K562 (cell line): ENCODE measurements around the gene PHB1. TPM values are rescaled to one million over a fixed set of nuclear protein-coding genes. Genes with fewer than 3 reads are reported as not detected.

ENCODE experiments used
- ATF7 ChIP-seq: fragments of 450-650 bp; IDR thresholded peaks from 2 replicates; pipeline ENCODE4 v1.7.1; 2014; ENCODE audit warnings: mild to moderate bottlenecking, moderate library complexity
- CHD2 ChIP-seq: IDR thresholded peaks from 2 replicates; pipeline ENCODE4 v1.6.1; 2011; ENCODE audit warnings: low read depth, low read length
- CHD4 ChIP-seq: fragments of 200-600 bp; sonication (generic); IDR thresholded peaks from 3 replicates; pipeline ENCODE4 v1.6.1; 2012; ENCODE audit warnings: low read depth, mild to moderate bottlenecking, mixed read lengths, low read length, inconsistent platforms; ENCODE audit not compliant: insufficient read depth, insufficient replicate concordance, poor library complexity, severe bottlenecking
- CREB1 ChIP-seq, 2 experiments: sonication (generic) in 1 of 2; formaldehyde crosslinking in 1 of 2; IDR thresholded peaks; 2 replicates each; pipeline versions ENCODE4 v1.6.1 to v1.8.0; 2012 to 2022; ENCODE audit warnings: inconsistent platforms in 1 of 2, mild to moderate bottlenecking in 1 of 2, missing genetic modification reagents in 1 of 2, moderate library complexity in 1 of 2
- CTBP1 ChIP-seq: fragments of 450-650 bp; IDR thresholded peaks from 2 replicates; pipeline ENCODE4 v1.6.1; 2016; ENCODE audit warnings: borderline replicate concordance
- DPF2 ChIP-seq: fragments of 450-650 bp; IDR thresholded peaks from 2 replicates; pipeline ENCODE4 v1.6.1; 2016
- ELF4 ChIP-seq: fragments of 450-650 bp; formaldehyde crosslinking; IDR thresholded peaks from 2 replicates; pipeline ENCODE4 v1.4.0; 2022; ENCODE audit warnings: missing genetic modification characterization
- EZH2 ChIP-seq: IDR thresholded peaks from 2 replicates; pipeline ENCODE4 v1.6.1; 2012; ENCODE audit warnings: low read depth, mild to moderate bottlenecking, inconsistent platforms, low read length, borderline replicate concordance
- GABPB1 ChIP-seq: sonication (generic); formaldehyde crosslinking; IDR thresholded peaks from 2 replicates; pipeline ENCODE4 v1.8.0; 2022; ENCODE audit warnings: mild to moderate bottlenecking, missing genetic modification reagents
- GATAD2B ChIP-seq: fragments of 450-650 bp; IDR thresholded peaks from 2 replicates; pipeline ENCODE4 v1.6.1; 2017; ENCODE audit warnings: mild to moderate bottlenecking, borderline replicate concordance
- HDAC2 ChIP-seq: fragments of 450-650 bp; IDR thresholded peaks from 2 replicates; pipeline ENCODE4 v1.6.1; 2016; ENCODE audit warnings: mild to moderate bottlenecking
- JUNB ChIP-seq: fragments of 450-650 bp; formaldehyde crosslinking; conservative IDR thresholded peaks from 2 replicates; pipeline ENCODE4 v1.4.0; 2020; ENCODE audit warnings: mild to moderate bottlenecking
- MTA1 ChIP-seq: fragments of 450-650 bp; IDR thresholded peaks from 2 replicates; pipeline ENCODE4 v1.6.1; 2017; ENCODE audit warnings: borderline replicate concordance
- MTF1 ChIP-seq: fragments of 250-450 bp; sonication (Bioruptor Pico); IDR thresholded peaks from 2 replicates; pipeline ENCODE4 v1.9.0; 2021; ENCODE audit warnings: moderate library complexity, mild to moderate bottlenecking, inconsistent platforms, borderline replicate concordance
- NCOA1 ChIP-seq: fragments of 450-650 bp; IDR thresholded peaks from 2 replicates; pipeline ENCODE4 v1.6.1; 2016; ENCODE audit warnings: low read depth
- NR2C1 ChIP-seq, 2 experiments: fragments of 450-650 bp; IDR thresholded peaks; 2 replicates each; pipeline ENCODE4 v1.6.1; 2017; ENCODE audit warnings: mild to moderate bottlenecking in 2 of 2, antibody characterized with exemption in 1 of 2, inconsistent platforms in 1 of 2, missing compliant biosample characterization in 1 of 2, missing genetic modification characterization in 1 of 2
- POLR2B ChIP-seq: fragments of 450-650 bp; IDR thresholded peaks from 2 replicates; pipeline ENCODE4 v1.6.1; 2018; ENCODE audit warnings: low read depth; ENCODE audit not compliant: partially characterized antibody
- POLR2G ChIP-seq: fragments of 200-400 bp; formaldehyde crosslinking; IDR thresholded peaks from 2 replicates; pipeline ENCODE4 v1.6.1; 2017; ENCODE audit warnings: low read depth, mild to moderate bottlenecking, antibody characterized with exemption, low read length, moderate library complexity
- RBFOX2 ChIP-seq: fragments of 200-400 bp; formaldehyde crosslinking; IDR thresholded peaks from 2 replicates; pipeline ENCODE4 v1.6.1; 2017; ENCODE audit warnings: low read depth, mild to moderate bottlenecking, low read length, moderate library complexity
- RBM25 ChIP-seq: fragments of 200-400 bp; formaldehyde crosslinking; IDR thresholded peaks from 2 replicates; pipeline ENCODE4 v1.6.1; 2018; ENCODE audit warnings: low read length, low read depth, moderate library complexity; ENCODE audit not compliant: severe bottlenecking
- TCF3 ChIP-seq: sonication (generic); formaldehyde crosslinking; IDR thresholded peaks from 2 replicates; pipeline ENCODE4 v1.4.0; 2020; ENCODE audit warnings: mild to moderate bottlenecking, missing genetic modification reagents
- ZC3H4 ChIP-seq: sonication (generic); formaldehyde crosslinking; IDR thresholded peaks from 2 replicates; pipeline ENCODE4 v1.9.0; 2021; ENCODE audit warnings: missing genetic modification reagents, borderline replicate concordance
- ZFX ChIP-seq: sonication (generic); formaldehyde crosslinking; IDR thresholded peaks from 2 replicates; pipeline ENCODE4 v1.8.0; 2022; ENCODE audit warnings: mild to moderate bottlenecking, missing genetic modification reagents, moderate library complexity
- ZNF766 ChIP-seq: fragments of 200-800 bp; sonication (Bioruptor generic); conservative IDR thresholded peaks from 2 replicates; pipeline ENCODE4 v1.6.1; 2016; ENCODE audit warnings: missing genetic modification characterization, missing compliant biosample characterization
- polyA plus RNA-seq, 8 experiments: library from polyadenylated mRNA; depleted of rRNA in 4 of 8; stranded (reverse) in 5 of 8; unstranded in 3 of 8; fragments of >200 nt; fragmentation: Nextera tagmentation in 2 of 8; fragmentation: Illumina TruSeq in 1 of 8; extraction: Ambion mirVana in 2 of 8; extraction: Trizol in 1 of 8; gene quantifications; 2 replicates each; pipeline versions ENCODE4 v1.2.1 to v1.2.3, GENCODE V29; 2011 to 2014; ENCODE audit warnings: inconsistent platforms in 1 of 8, missing spikeins in 1 of 8
- total RNA-seq, 7 experiments: library from RNA; depleted of rRNA in 6 of 7; stranded (reverse); fragments of >200 nt in 6 of 7; fragmentation: Illumina TruSeq in 2 of 7; extraction: Trizol in 2 of 7; gene quantifications; 2 replicates each; pipeline versions ENCODE4 v1.2.1 to v1.2.3, GENCODE V29; 2011 to 2021; ENCODE audit warnings: low replicate concordance in 1 of 7
- TF ChIP-seq, protein P1 (sequence below), 2 experiments: fragments of 200-800 bp in 1 of 2; sonication (Bioruptor generic) in 1 of 2; sonication (generic) in 1 of 2; formaldehyde crosslinking in 1 of 2; IDR thresholded peaks in 1 of 2; conservative IDR thresholded peaks in 1 of 2; 2 replicates each; pipeline versions ENCODE4 v1.5.0 to v1.6.1; 2016 to 2020; ENCODE audit warnings: missing compliant biosample characterization in 1 of 2, missing genetic modification characterization in 1 of 2, missing genetic modification reagents in 1 of 2
- TF ChIP-seq, protein P2 (sequence below): fragments of 250-450 bp; sonication (Bioruptor Pico); IDR thresholded peaks from 2 replicates; pipeline ENCODE4 v1.5.0; 2020; ENCODE audit warnings: mild to moderate bottlenecking

The PHB1 gene
- total and polyA plus RNA-seq, 9 of the 15 experiments (the other 6 are each of a cell fraction or from before 2014, with no cell fraction given), result 191 to 818 (median 349) TPM

DNA sequence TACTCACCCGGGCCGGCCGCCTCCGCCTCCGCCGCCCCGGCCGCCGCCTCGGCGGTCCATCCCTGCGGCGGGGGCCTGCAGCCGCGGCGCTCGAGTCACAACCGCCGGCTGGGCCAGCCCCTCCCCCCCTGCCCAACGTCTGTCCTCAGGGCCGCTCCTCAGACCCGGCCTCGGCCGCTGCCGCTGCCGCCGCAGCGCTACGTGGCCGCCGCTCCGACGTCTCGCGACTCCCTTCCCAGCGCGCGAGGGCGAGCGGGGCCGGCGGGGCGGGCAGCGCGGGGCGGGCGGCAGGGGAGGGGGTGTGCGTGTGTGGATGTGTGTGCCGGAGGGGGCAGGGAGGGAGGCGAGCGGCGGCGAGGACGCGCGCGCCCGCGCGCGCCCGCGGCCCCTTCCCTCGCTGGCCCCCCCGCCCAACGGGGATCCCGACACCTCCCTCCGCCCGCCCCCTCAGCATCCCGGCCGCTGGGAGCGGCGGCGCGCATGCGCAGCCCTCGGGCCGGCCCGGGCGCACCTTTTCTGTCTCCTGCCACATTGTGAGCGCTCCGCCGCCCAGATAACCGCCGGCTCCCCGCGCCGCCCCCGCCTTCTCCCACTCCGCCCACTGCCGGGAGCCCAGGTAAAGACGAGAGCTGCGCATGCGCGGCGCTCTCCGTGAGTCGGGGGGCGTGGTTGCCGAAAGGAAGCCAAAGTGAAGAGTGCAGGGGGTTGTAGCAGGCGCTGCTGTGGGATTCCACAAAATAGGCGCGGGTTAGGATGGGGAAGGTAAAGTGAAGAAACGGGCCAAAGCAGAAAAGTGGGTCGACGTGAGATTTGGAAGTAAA lies 52.6 kb downstream of the PHB1 start, which contains the start of gene ZNF652 (continued):
- TF ChIP-seq ELF4 (CRISPR knock-in tag), result 0 out of 2 replicates have a peak, but pooled peaks have one; percentile 61
- TF ChIP-seq MTA1, result peak; percentile 61; the same call in 1 of the 2 replicates
- peak; percentile 75 for TF ChIP-seq POLR2B
- TF ChIP-seq NR2C1 (IDR thresholded peaks at IDR 0.05), result no peak
- no peak for TF ChIP-seq NR2C1 (tag; IDR thresholded peaks at IDR 0.05)
- no peak for TF ChIP-seq EZH2
- no peak for TF ChIP-seq MTF1 (CRISPR knock-in tag)
- no peak for TF ChIP-seq JUNB
- 0 out of 2 replicates have a peak, but pooled peaks have one; percentile 37 for TF ChIP-seq HDAC2
- peak; percentile 92 for TF ChIP-seq CTBP1
- no peak for TF ChIP-seq NCOA1
- peak; percentile 84; the same call in 1 of the 2 replicates for TF ChIP-seq GATAD2B
- TF ChIP-seq ZC3H4, result 0 out of 2 replicates have a peak, but pooled peaks have one; percentile 34
- peak; percentile 76 for TF ChIP-seq ZFX (CRISPR knock-in tag)
- TF ChIP-seq POLR2G, result peak; percentile 81
- peak; percentile 57; the same call in 1 of the 2 replicates for TF ChIP-seq DPF2
- TF ChIP-seq CHD2, result peak; percentile 79
- TF ChIP-seq ATF7, result 0 out of 2 replicates have a peak, but pooled peaks have one; percentile 38
- TF ChIP-seq, protein P1, sequence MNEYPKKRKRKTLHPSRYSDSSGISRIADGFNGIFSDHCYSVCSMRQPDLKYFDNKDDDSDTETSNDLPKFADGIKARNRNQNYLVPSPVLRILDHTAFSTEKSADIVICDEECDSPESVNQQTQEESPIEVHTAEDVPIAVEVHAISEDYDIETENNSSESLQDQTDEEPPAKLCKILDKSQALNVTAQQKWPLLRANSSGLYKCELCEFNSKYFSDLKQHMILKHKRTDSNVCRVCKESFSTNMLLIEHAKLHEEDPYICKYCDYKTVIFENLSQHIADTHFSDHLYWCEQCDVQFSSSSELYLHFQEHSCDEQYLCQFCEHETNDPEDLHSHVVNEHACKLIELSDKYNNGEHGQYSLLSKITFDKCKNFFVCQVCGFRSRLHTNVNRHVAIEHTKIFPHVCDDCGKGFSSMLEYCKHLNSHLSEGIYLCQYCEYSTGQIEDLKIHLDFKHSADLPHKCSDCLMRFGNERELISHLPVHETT (CRISPR knock-in tag; conservative IDR thresholded peaks at IDR 0.05 in 1 of 2, IDR thresholded peaks at IDR 0.05 in 1 of 2), result peak in 1 of 2 experiments; percentile 84; a peak in 2 of 4 replicates
- peak; percentile 36; the same call in 1 of the 2 replicates for TF ChIP-seq CREB1 (IDR thresholded peaks at IDR 0.05)
- TF ChIP-seq CREB1 (CRISPR knock-in tag; IDR thresholded peaks at IDR 0.05), result peak; percentile 44; the same call in 1 of the 2 replicates
- TF ChIP-seq GABPB1 (CRISPR knock-in tag), result peak; percentile 62; the same call in 1 of the 2 replicates
- 0 out of 2 replicates have a peak, but pooled peaks have one; percentile 62 for TF ChIP-seq ZNF766 (CRISPR knock-in tag)
- TF ChIP-seq CHD4, result no peak
- peak; percentile 2; the same call in 1 of the 2 replicates for TF ChIP-seq TCF3 (CRISPR knock-in tag)
- TF ChIP-seq RBFOX2, result peak; percentile 71
- TF ChIP-seq RBM25, result peak; percentile 19
- TF ChIP-seq, protein P2, sequence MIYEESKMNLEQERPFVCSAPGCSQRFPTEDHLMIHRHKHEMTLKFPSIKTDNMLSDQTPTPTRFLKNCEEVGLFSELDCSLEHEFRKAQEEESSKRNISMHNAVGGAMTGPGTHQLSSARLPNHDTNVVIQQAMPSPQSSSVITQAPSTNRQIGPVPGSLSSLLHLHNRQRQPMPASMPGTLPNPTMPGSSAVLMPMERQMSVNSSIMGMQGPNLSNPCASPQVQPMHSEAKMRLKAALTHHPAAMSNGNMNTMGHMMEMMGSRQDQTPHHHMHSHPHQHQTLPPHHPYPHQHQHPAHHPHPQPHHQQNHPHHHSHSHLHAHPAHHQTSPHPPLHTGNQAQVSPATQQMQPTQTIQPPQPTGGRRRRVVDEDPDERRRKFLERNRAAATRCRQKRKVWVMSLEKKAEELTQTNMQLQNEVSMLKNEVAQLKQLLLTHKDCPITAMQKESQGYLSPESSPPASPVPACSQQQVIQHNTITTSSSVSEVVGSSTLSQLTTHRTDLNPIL (CRISPR knock-in tag), result no peak
